RWPE2 (cell line): ENCODE data around the gene SDC4.

ENCODE experiments used
- ATAC-seq: fragments of 200-7000 bp; cut with Tn5 transposase; 3 replicates; pipeline ENCODE4 v1.9.1; 2021; ENCODE audit warnings: low read depth
- DNase-seq: peaks from one replicate; pipeline ENCODE4 v3.0.0-alpha.2; 2020; ENCODE audit warnings: low spot score
- H3K27ac ChIP-seq: fragments of 450-650 bp; 2 replicates; pipeline ENCODE4 v1.5.1; 2017; ENCODE audit warnings: mild to moderate bottlenecking; ENCODE audit not compliant: poor library complexity, severe bottlenecking
- H3K27me3 ChIP-seq: fragments of 250-450 bp; sonication (Bioruptor Pico); 2 replicates; pipeline ENCODE4 v1.5.1; 2021; ENCODE audit warnings: mild to moderate bottlenecking, moderate library complexity; ENCODE audit not compliant: insufficient read depth, poor library complexity, severe bottlenecking
- H3K36me3 ChIP-seq: fragments of 250-450 bp; sonication (Bioruptor Pico); 2 replicates; pipeline ENCODE4 v1.5.1; 2020; ENCODE audit warnings: low read depth, mild to moderate bottlenecking, moderate library complexity
- H3K4me1 ChIP-seq: fragments of 250-450 bp; sonication (Bioruptor Pico); 2 replicates; pipeline ENCODE4 v1.5.1; 2021; ENCODE audit warnings: mild to moderate bottlenecking, moderate library complexity; ENCODE audit not compliant: insufficient read depth, poor library complexity, severe bottlenecking
- H3K4me3 ChIP-seq: fragments of 250-450 bp; sonication (Bioruptor Pico); 2 replicates; pipeline ENCODE4 v1.5.1; 2021; ENCODE audit warnings: mild to moderate bottlenecking, moderate library complexity; ENCODE audit not compliant: severe bottlenecking
- H3K9me3 ChIP-seq: fragments of 250-450 bp; sonication (Bioruptor Pico); 2 replicates; pipeline ENCODE4 v1.5.1; 2021; ENCODE audit warnings: mild to moderate bottlenecking, moderate library complexity; ENCODE audit not compliant: severe bottlenecking
- TF ChIP-seq, protein P1 (sequence below): fragments of 450-650 bp; IDR thresholded peaks from one replicate; pipeline ENCODE4 v1.5.1; 2017; ENCODE audit warnings: mild to moderate bottlenecking, moderate library complexity; ENCODE audit not compliant: poor library complexity, severe bottlenecking

The SDC4 gene

DNA sequence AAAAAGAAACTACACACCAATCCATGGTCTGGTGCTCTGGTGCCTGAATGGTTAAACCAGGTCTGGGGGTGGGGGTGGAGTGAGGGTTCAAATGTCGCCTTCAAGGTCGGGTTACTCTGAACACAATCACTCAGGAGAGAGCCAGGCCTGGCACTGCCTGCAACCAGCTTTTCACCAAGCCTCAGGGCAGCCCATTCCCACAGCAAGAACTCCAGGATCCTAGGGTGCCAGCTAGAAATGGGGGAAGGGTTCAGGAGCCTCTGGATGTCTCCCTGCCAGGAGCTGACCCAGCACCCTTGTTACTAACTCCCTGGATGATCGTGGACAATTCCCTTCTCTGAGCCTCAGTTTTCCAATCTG, 6.7 kb downstream of the SDC4 start:
- TF ChIP-seq, protein P1, sequence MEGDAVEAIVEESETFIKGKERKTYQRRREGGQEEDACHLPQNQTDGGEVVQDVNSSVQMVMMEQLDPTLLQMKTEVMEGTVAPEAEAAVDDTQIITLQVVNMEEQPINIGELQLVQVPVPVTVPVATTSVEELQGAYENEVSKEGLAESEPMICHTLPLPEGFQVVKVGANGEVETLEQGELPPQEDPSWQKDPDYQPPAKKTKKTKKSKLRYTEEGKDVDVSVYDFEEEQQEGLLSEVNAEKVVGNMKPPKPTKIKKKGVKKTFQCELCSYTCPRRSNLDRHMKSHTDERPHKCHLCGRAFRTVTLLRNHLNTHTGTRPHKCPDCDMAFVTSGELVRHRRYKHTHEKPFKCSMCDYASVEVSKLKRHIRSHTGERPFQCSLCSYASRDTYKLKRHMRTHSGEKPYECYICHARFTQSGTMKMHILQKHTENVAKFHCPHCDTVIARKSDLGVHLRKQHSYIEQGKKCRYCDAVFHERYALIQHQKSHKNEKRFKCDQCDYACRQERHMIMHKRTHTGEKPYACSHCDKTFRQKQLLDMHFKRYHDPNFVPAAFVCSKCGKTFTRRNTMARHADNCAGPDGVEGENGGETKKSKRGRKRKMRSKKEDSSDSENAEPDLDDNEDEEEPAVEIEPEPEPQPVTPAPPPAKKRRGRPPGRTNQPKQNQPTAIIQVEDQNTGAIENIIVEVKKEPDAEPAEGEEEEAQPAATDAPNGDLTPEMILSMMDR, result no peak
- Histone ChIP-seq H3K27ac (peak overlapping the region; percentile 99), H3K4me3 (no peak overlapping the region), H3K4me1 (peaks cover 98% of the 10 kb centered on the region), H3K27me3 (no peaks in the 10 kb centered on the region), H3K36me3 (peaks cover 92% of the 10 kb centered on the region), H3K9me3 (no peaks in the 10 kb centered on the region)
- ATAC-seq (no peak), DNase-seq (no peak)

DNA sequence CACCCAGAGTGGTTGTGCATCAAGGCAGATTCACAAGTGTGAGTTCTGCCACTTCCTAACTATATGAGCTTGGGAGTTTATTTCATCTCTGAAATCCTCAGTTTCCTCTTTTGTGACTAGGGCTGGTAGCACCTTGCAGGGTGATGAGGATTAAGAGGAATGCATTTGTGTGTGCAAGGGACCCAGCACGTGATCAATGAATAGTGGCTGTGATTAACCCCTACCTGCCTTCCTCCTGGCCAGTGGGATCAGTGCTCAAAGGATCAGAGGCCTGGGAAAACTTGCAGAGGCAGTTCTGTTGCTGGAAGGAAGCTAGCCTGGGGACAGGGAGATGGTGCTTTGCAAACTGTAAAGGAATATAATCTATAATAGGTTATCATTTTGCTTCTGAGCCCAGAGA, 7.3 kb downstream of the SDC4 start:
- TF ChIP-seq, protein P1, result no peak
- Histone ChIP-seq H3K27me3 (no peaks in the 10 kb centered on the region), H3K36me3 (peaks cover 91% of the 10 kb centered on the region), H3K4me1 (peaks cover 98% of the 10 kb centered on the region), H3K27ac (peak overlapping the region; percentile 99), H3K9me3 (no peaks in the 10 kb centered on the region), H3K4me3 (no peak overlapping the region)
- ATAC-seq, result no peak
- no peak for DNase-seq

DNA sequence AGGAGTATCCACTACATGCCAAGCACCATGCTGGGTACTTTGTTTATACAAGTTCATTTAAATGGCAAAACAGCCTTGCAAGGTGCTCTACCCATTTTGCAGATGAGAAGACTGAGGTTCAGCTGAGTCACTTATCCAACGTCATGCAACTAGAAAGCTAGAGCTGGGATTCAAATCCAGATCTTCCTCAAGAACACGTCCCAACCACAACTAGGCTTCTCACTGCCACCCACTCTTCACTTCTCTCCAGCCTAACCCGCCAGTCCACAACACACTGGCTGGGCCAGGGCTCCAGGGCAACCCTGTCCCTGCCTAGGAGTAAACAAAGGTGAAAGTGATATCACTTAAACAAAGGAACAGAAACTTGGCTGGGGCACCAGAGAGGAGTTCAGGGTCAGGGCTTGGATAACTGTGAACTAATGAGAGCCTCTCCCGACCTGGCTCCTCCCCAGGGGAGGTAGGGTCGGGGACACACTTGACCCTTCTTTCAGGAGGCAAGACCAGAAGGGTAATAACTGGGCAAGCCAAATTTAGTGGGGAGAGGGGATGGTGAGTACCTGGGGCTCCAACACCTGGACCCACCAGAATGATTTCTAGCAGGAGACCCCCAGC, 7.9 kb downstream of the SDC4 start:
- Histone ChIP-seq H3K27me3 (no peaks in the 10 kb centered on the region), H3K4me3 (no peak overlapping the region), H3K4me1 (peaks cover 94% of the 10 kb centered on the region), H3K27ac (peak overlapping the region; percentile 99), H3K36me3 (peaks cover 91% of the 10 kb centered on the region), H3K9me3 (no peaks in the 10 kb centered on the region)
- TF ChIP-seq, protein P1, result no peak
- DNase-seq, result no peak
- no peak for ATAC-seq

DNA sequence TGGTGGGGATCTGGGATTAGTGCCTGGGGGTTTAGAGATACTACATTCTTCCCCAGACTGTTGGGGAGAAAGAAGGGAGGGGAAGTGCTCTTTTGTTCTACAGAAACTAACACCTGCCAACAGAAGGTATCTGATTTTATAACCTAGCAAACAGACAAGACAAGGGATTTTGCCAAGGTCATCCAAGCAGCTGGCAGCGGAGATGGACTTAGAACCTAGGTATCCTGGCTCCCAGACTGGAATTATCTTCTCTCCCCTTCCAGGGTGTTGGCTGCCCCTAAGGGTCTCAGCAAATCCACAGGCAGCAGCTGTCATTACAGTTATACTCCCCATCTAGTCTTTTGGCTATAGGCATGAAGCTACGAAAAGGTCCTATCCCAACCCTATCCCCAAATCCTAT, 8.4 kb downstream of the SDC4 start:
- peaks cover 91% of the 10 kb centered on the region for H3K36me3 ChIP-seq
- peak overlapping the region; percentile 99 for H3K27ac ChIP-seq
- TF ChIP-seq, protein P1, result no peak
- DNase-seq (no peak), ATAC-seq (no peak)
- H3K4me1 ChIP-seq, result peaks cover 88% of the 10 kb centered on the region
- H3K4me3 ChIP-seq, result no peak overlapping the region
- no peaks in the 10 kb centered on the region for H3K9me3 ChIP-seq
- no peaks in the 10 kb centered on the region for H3K27me3 ChIP-seq

DNA sequence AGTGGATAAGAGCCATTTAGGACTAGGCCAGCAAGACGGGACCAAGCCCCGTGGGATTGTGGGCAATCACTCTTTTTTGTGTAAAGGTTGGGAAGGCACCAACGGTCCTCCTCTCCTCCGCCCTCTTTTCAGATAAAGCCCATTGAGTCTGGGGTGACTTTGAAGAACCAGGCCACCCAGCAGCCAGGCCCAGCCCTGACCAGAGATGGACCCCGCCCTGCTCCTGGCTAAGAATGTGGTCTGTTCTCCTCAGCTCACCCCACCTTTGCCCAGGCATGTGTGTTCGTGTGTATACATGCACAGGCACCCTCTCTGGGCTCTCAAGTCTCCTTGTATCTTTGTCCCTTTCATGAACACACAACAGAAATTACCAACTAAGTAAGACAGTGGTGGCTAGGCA, 9.1 kb downstream of the SDC4 start:
- Histone ChIP-seq H3K4me3 (no peak overlapping the region), H3K36me3 (peaks cover 91% of the 10 kb centered on the region), H3K4me1 (peaks cover 81% of the 10 kb centered on the region), H3K27me3 (no peaks in the 10 kb centered on the region), H3K9me3 (no peaks in the 10 kb centered on the region), H3K27ac (peak overlapping the region; percentile 99)
- TF ChIP-seq, protein P1, result no peak
- peak; percentile 97 for DNase-seq
- peak; percentile 9; the same call in 2 of the 3 replicates for ATAC-seq
